ENCODE data around the gene CYB561D2. TPM values are rescaled to one million over a fixed set of nuclear protein-coding genes. Genes with fewer than 3 reads are reported as not detected.

Gene CYB561D2
- total and polyA plus RNA-seq, 9 of the 15 experiments (the other 6 are each of a cell fraction or from before 2014, with no cell fraction given) = 4.2 to 16.6 (median 9.4) TPM

DNA sequence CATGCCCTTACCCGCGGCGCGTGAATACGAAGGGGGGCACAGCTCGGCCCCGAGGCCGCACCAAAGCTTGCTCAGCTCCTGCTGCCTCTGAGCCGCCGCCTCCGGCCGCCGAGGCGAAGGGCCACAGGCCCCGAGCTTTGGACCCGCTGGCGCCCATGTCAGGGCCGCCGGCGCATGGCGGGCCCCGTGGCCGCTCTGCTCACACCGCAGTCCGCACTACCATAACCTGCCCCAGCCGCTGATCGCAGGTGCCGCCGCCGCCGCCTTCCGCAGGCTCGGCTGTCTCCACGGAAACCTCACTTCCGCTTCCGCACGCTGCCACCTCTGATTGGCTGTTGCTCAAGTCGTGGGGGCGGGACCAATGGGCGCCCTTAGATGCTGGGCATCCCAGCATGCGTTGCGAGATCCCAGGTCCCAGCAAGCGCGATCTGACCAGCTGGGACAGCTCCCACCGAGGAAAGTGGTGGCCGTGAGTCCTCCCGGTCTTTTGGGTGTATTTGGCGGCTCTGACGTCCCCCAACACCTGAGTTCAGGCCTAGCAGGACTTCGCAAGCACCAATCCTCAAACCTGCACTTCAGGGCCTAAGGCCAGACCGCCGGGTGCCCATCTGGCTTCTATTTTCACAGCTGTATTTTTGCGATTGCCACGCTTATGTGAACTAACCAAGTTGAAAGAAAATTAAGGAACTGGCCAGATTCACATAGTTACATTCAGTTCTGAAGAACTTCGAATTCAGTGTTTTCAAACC is 22.5 kb upstream of the CYB561D2 start, which contains the start of gene TUSC2 (continued):
- TF ChIP-seq RNF219 (CRISPR knock-in tag; IDR thresholded peaks at IDR 0.05) (no peak), HCFC1 (IDR thresholded peaks at IDR 0.05; ENCODE audit: low read depth, low read length) (peak; percentile 60), MCM2 (IDR thresholded peaks at IDR 0.05; ENCODE audit: low read depth) (no peak)

DNA sequence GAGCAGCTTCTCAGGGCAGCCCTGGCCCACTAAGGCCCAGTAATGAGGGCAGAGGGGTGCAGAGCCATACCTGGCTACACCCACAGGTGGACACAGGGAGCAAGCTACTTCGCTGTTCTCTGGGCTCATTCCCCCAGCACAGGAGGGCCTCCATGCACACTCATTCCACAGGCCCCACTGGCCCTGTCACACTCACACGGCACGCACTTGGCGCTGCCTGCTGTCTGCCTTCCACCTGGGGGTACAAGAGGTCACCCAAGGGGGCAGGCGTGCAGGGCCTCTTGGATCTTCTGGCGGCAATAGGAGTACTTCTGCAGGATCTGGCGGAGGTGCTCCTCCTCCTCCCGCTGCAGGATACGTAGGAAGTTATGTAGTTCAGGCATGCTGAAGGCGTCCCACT is 20.3 kb upstream of the CYB561D2 start:
- DNase-seq (ENCODE audit: extremely low read depth in 1 of 4, low spot score in 3 of 4) (no peak), ATAC-seq (no peak), FAIRE-seq (no peak)
- Histone ChIP-seq H3K27me3 (ENCODE audit: control insufficient read depth in 2 of 2, insufficient read depth in 2 of 2, low read length in 2 of 2) (no peaks in the 10 kb centered on the region), H3K79me2 (ENCODE audit: control insufficient read depth, insufficient read depth, low read length) (peaks cover 45% of the 10 kb centered on the region), H3K27ac (ENCODE audit: extremely low read depth, low read depth, low read length) (no peak overlapping the region), H2AFZ (ENCODE audit: low read depth, low read length) (no peak overlapping the region), H4K20me1 (replicated peaks; ENCODE audit: control insufficient read depth, insufficient read depth, low read length) (peaks cover 18% of the 10 kb centered on the region), H3K4me1 (replicated peaks in 1 of 2; ENCODE audit: control insufficient read depth in 2 of 2, insufficient read depth in 2 of 2, low read length in 2 of 2) (peaks cover 14 to 17% of the 10 kb centered on the region in 2 experiments; a peak in 4 of 5 replicates), H3K4me3 (no peak overlapping the region), H3K36me3 (ENCODE audit: control insufficient read depth, insufficient read depth, low read length) (peaks cover 71% of the 10 kb centered on the region; the same call in 2 of the 3 replicates), H3K9ac (ENCODE audit: insufficient read depth in 1 of 2, low read depth in 2 of 2, low read length in 2 of 2) (peak overlapping the region in 1 of 2 experiments; percentile 28; a peak in 1 of 4 replicates), H3K9me3 (replicated peaks; ENCODE audit: control insufficient read depth, insufficient read depth, low read depth, low read length) (no peaks in the 10 kb centered on the region), H3K9me1 (ENCODE audit: control insufficient read depth, insufficient read depth, low read length) (peaks cover 4% of the 10 kb centered on the region), H3K4me2 (ENCODE audit: insufficient read depth, low read length) (no peak overlapping the region)
- BruUV-seq (replicated peaks) = no TSS peak
- CTCF ChIA-PET (ENCODE audit: low intra/inter-chr PET ratio) = no interaction called here
- in situ Hi-C loops (cut with MboI) = no loop called here
- no peak for TF ChIP-seq CHCHD3 (CRISPR knock-in tag; IDR thresholded peaks at IDR 0.05)
- TF ChIP-seq POLR2G (IDR thresholded peaks at IDR 0.05; ENCODE audit: low read depth, low read length) = peak; percentile 50
- TF ChIP-seq ELK3 (CRISPR knock-in tag; IDR thresholded peaks at IDR 0.05) = no peak
- peak; percentile 41; the same call in 1 of the 2 replicates for TF ChIP-seq RBFOX2 (IDR thresholded peaks at IDR 0.05; ENCODE audit: low read depth, low read length)
- TF ChIP-seq, protein P1, sequence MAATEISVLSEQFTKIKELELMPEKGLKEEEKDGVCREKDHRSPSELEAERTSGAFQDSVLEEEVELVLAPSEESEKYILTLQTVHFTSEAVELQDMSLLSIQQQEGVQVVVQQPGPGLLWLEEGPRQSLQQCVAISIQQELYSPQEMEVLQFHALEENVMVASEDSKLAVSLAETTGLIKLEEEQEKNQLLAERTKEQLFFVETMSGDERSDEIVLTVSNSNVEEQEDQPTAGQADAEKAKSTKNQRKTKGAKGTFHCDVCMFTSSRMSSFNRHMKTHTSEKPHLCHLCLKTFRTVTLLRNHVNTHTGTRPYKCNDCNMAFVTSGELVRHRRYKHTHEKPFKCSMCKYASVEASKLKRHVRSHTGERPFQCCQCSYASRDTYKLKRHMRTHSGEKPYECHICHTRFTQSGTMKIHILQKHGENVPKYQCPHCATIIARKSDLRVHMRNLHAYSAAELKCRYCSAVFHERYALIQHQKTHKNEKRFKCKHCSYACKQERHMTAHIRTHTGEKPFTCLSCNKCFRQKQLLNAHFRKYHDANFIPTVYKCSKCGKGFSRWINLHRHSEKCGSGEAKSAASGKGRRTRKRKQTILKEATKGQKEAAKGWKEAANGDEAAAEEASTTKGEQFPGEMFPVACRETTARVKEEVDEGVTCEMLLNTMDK (IDR thresholded peaks at IDR 0.05; ENCODE audit: borderline replicate concordance, insufficient read depth, low read depth, low read length, poor library complexity, severe bottlenecking) = no peak
- no peak for TF ChIP-seq ZNF316 (IDR thresholded peaks at IDR 0.05)
- TF ChIP-seq ELF1 (tag; IDR thresholded peaks at IDR 0.05) = no peak
- WGBS (ENCODE audit: insufficient coverage, low coverage, missing lambda C conversion rate) = 100% methylated on average over 4 of the region's 10 CpGs
- intact Hi-C loops (cut with micrococcal nuclease) = no loop called here
- POLR2A ChIA-PET = interaction anchor here (0.9 to 1.8 kb wide), 4 partner anchors 9 to 24 kb away, joined by 3 to 5 read pairs (median 4); no protein-coding TSS in a partner anchor
